PC-3 (cell line): ENCODE results near the gene FILIP1L. TPM values are rescaled to one million over a fixed set of nuclear protein-coding genes. Genes with fewer than 3 reads are reported as not detected.

Experiments
- ATAC-seq: fragments of 200-7000 bp; cut with Tn5 transposase; 2 replicates; pipeline ENCODE4 v1.9.1; 2020; ENCODE audit warnings: mild to moderate bottlenecking, moderate library complexity
- BruUV-seq: library from RNA; stranded (reverse); fragments of 400-500 nt; replicated peaks from 2 replicates; lab custom pipeline; 2021; lab: Mats Ljungman, UMichigan
- CTCF ChIA-PET: fragments of 300-600 bp; sonication (Branson Sonifier 250); formaldehyde crosslinking; loops from one replicate; lab custom pipeline; 2022; ENCODE audit warnings: antibody characterized with exemption; lab: Charles Lee
- POLR2A ChIA-PET: fragments of 300-600 bp; sonication (Branson Sonifier 250); formaldehyde crosslinking; loops from one replicate; lab custom pipeline; 2022; ENCODE audit warnings: antibody characterized with exemption; ENCODE audit not compliant: unreplicated experiment; lab: Charles Lee
- DNase-seq: peaks from one replicate; pipeline ENCODE4 v3.0.0-alpha.2; 2015
- H2AFZ ChIP-seq: fragments of 300-600 bp; sonication (generic); 2 replicates; pipeline ENCODE4 v1.6.0; 2016; ENCODE audit warnings: antibody characterized with exemption, low read length
- H3F3A ChIP-seq: fragments of 300-600 bp; sonication (generic); one replicate; pipeline ENCODE4 v1.6.0; 2017; ENCODE audit warnings: antibody characterized with exemption, low read length, control low read depth, mild to moderate bottlenecking; ENCODE audit not compliant: unreplicated experiment
- H3K27ac ChIP-seq: fragments of 300-600 bp; sonication (generic); 2 replicates; pipeline ENCODE4 v1.5.1; 2016; ENCODE audit warnings: mild to moderate bottlenecking, low read length
- H3K27me3 ChIP-seq: fragments of 300-600 bp; sonication (generic); 2 replicates; pipeline ENCODE4 v1.6.1; 2016; ENCODE audit warnings: low read length, mixed read lengths
- H3K36me3 ChIP-seq: fragments of 300-600 bp; sonication (generic); 2 replicates; pipeline ENCODE4 v1.6.1; 2016; ENCODE audit warnings: low read depth, mixed run types, low read length, mixed read lengths
- H3K4me1 ChIP-seq: fragments of 300-600 bp; sonication (generic); 2 replicates; pipeline ENCODE4 v1.5.1; 2016; ENCODE audit warnings: low read length; ENCODE audit not compliant: insufficient read depth
- H3K4me2 ChIP-seq: fragments of 300-600 bp; sonication (generic); 2 replicates; pipeline ENCODE4 v1.6.0; 2016; ENCODE audit warnings: low read length
- H3K4me3 ChIP-seq: fragments of 300-600 bp; sonication (generic); 2 replicates; pipeline ENCODE4 v1.5.1; 2016; ENCODE audit warnings: mild to moderate bottlenecking, low read length, mixed read lengths
- H3K79me2 ChIP-seq: fragments of 300-600 bp; sonication (generic); 2 replicates; pipeline ENCODE4 v1.6.1; 2017; ENCODE audit warnings: low read length, mixed read lengths
- H3K9ac ChIP-seq: fragments of 300-600 bp; sonication (generic); 2 replicates; pipeline ENCODE4 v1.6.0; 2016; ENCODE audit warnings: mild to moderate bottlenecking, low read length
- H3K9me2 ChIP-seq: fragments of 300-600 bp; sonication (generic); replicated peaks from 2 replicates; pipeline ENCODE4 v1.6.1; 2016; ENCODE audit warnings: mixed run types, low read length, mixed read lengths
- H3K9me3 ChIP-seq: fragments of 300-600 bp; sonication (generic); 2 replicates; pipeline ENCODE4 v1.6.1; 2016; ENCODE audit warnings: low read length, mixed read lengths
- H4K20me1 ChIP-seq: fragments of 300-600 bp; sonication (generic); 2 replicates; pipeline ENCODE4 v1.6.1; 2016; ENCODE audit warnings: low read length, mixed read lengths
- CTCF ChIP-seq: fragments of 300-600 bp; sonication (generic); conservative IDR thresholded peaks from 2 replicates; pipeline ENCODE4 v1.5.1; 2017; ENCODE audit warnings: antibody characterized with exemption, low read depth, mild to moderate bottlenecking, low read length
- EZH2 ChIP-seq: fragments of 300-600 bp; sonication (generic); IDR thresholded peaks from one replicate; pipeline ENCODE4 v1.6.1; 2017; ENCODE audit warnings: antibody characterized with exemption, mild to moderate bottlenecking, low read length; ENCODE audit not compliant: unreplicated experiment
- EZH2phosphoT487 ChIP-seq: fragments of 300-600 bp; sonication (generic); IDR thresholded peaks from 2 replicates; pipeline ENCODE4 v1.6.1; 2018; ENCODE audit warnings: mild to moderate bottlenecking, antibody characterized with exemption, low read length, borderline replicate concordance
- intact Hi-C: fragments of 100-400 bp; cut with micrococcal nuclease; formaldehyde crosslinking; loops from 2 replicates; pipeline ENCODE4 v1.9.0; 2023
- total RNA-seq: library from RNA; depleted of rRNA; stranded (reverse); fragments of >200 nt; gene quantifications from 2 replicates; pipeline ENCODE4 v1.2.3, GENCODE V29; 2014

FILIP1L gene
- total RNA-seq, 1 experiment from 2014 or later: not detected

- TF ChIP-seq EZH2: no peak
- no peak for TF ChIP-seq EZH2phosphoT487
- no peak for TF ChIP-seq CTCF
- Histone ChIP-seq H3F3A (peaks cover 3% of the 10 kb centered on the region), H3K9me3 (no peaks in the 10 kb centered on the region), H3K4me2 (peak overlapping the region; percentile 18), H3K79me2 (no peaks in the 10 kb centered on the region), H3K9me2 (no peaks in the 10 kb centered on the region), H3K27ac (peak overlapping the region; percentile 34), H3K4me3 (no peak overlapping the region), H3K27me3 (no peaks in the 10 kb centered on the region), H2AFZ (no peak overlapping the region), H3K36me3 (0 out of 2 replicates have a peak, but pooled peaks cover 4% of the 10 kb centered on the region), H4K20me1 (no peaks in the 10 kb centered on the region), H3K4me1 (peaks cover 23% of the 10 kb centered on the region), H3K9ac (no peak overlapping the region)
- ATAC-seq (peak; percentile 80), DNase-seq (peak; percentile 67)
- ChIA-PET POLR2A (interaction anchor here (0.6 kb wide), 1 partner anchor 24 kb away, joined by 4 read pairs; no protein-coding TSS in a partner anchor), CTCF (interaction anchor here (0.6 kb wide), 1 partner anchor 191 kb away, joined by 5 read pairs; no protein-coding TSS in a partner anchor)
- no TSS peak for BruUV-seq
- intact Hi-C loops: no loop called here
These were observed 91.2 kb downstream of the FILIP1L start for GRCh38 chr3:100023150-100023549.

GRCh38 chr3:100022506-100022905 is 91.8 kb downstream of the FILIP1L start:
- H3K27me3 ChIP-seq: no peaks in the 10 kb centered on the region
- H4K20me1 ChIP-seq: no peaks in the 10 kb centered on the region
- no peaks in the 10 kb centered on the region for H3K9me3 ChIP-seq
- DNase-seq (no peak), ATAC-seq (no peak; the same call in 1 of the 2 replicates)
- no peak overlapping the region for H3K9ac ChIP-seq
- intact Hi-C loops: no loop called here
- H3K9me2 ChIP-seq: no peaks in the 10 kb centered on the region
- ChIA-PET CTCF (no interaction called here), POLR2A (no interaction called here)
- no peak overlapping the region for H3K4me2 ChIP-seq
- H3K27ac ChIP-seq: peak overlapping the region; percentile 34
- no peaks in the 10 kb centered on the region for H3K79me2 ChIP-seq
- peaks cover 23% of the 10 kb centered on the region for H3K4me1 ChIP-seq
- 0 out of 2 replicates have a peak, but pooled peaks cover 1% of the 10 kb centered on the region for H3K36me3 ChIP-seq
- no peak for TF ChIP-seq EZH2phosphoT487
- TF ChIP-seq CTCF: no peak
- no peak for TF ChIP-seq EZH2
- BruUV-seq: no TSS peak
- H3F3A ChIP-seq: peaks cover 3% of the 10 kb centered on the region
- no peak overlapping the region for H3K4me3 ChIP-seq
- no peak overlapping the region for H2AFZ ChIP-seq

GRCh38 chr3:100020876-100021644 is 93.2 kb downstream of the FILIP1L start:
- POLR2A ChIA-PET: no interaction called here
- Histone ChIP-seq H3F3A (peaks cover 3% of the 10 kb centered on the region), H4K20me1 (no peaks in the 10 kb centered on the region), H3K9me3 (no peaks in the 10 kb centered on the region), H3K4me1 (peaks cover 23% of the 10 kb centered on the region), H3K27me3 (no peaks in the 10 kb centered on the region), H3K4me3 (no peak overlapping the region), H3K9me2 (no peaks in the 10 kb centered on the region), H3K36me3 (no peaks in the 10 kb centered on the region), H3K79me2 (no peaks in the 10 kb centered on the region), H3K9ac (no peak overlapping the region), H2AFZ (no peak overlapping the region), H3K27ac (no peak overlapping the region), H3K4me2 (no peak overlapping the region)
- CTCF ChIA-PET: no interaction called here
- BruUV-seq: no TSS peak
- ATAC-seq: no peak
- TF ChIP-seq CTCF: no peak
- no peak for TF ChIP-seq EZH2
- TF ChIP-seq EZH2phosphoT487: no peak
- DNase-seq: no peak
- intact Hi-C loops: no loop called here
